Activated naive CD4-positive, alpha-beta T cell treated with anti-CD3 and anti-CD28 coated beads for 36 hours (primary cell): ENCODE measurements around the gene PINK1. TPM values are rescaled to one million over a fixed set of nuclear protein-coding genes. Genes with fewer than 3 reads are reported as not detected.

Source experiments
- CTCF ChIA-PET: fragments of 350-600 bp; sonication (Branson Sonifier 250); formaldehyde crosslinking; loops from one replicate; lab custom pipeline; 2021; ENCODE audit warnings: antibody characterized with exemption; lab: Charles Lee
- DNase-seq: peaks from one replicate; pipeline ENCODE4 v3.0.0-alpha.2; 2020
- H3K27ac Mint-ChIP-seq: one replicate; pipeline ENCODE4 v1.8.0; 2021; ENCODE audit warnings: mild to moderate bottlenecking, mixed read lengths
- H3K27me3 Mint-ChIP-seq: one replicate; pipeline ENCODE4 v1.8.0; 2021; ENCODE audit warnings: low read depth, mixed read lengths
- H3K36me3 Mint-ChIP-seq: one replicate; pipeline ENCODE4 v1.8.0; 2021; ENCODE audit warnings: low read depth, mixed read lengths
- H3K4me1 Mint-ChIP-seq: one replicate; pipeline ENCODE4 v1.8.0; 2021; ENCODE audit warnings: low read depth, mixed read lengths
- H3K4me3 Mint-ChIP-seq: one replicate; pipeline ENCODE4 v1.8.0; 2021; ENCODE audit warnings: mild to moderate bottlenecking, moderate library complexity, mixed read lengths
- H3K9me3 Mint-ChIP-seq: one replicate; pipeline ENCODE4 v1.8.0; 2021; ENCODE audit warnings: mixed read lengths
- intact Hi-C: fragments of 100-400 bp; cut with micrococcal nuclease; formaldehyde crosslinking; loops from one replicate; pipeline ENCODE4 v1.15.1; 2023
- total RNA-seq, 2 experiments: library from RNA; stranded (reverse); gene quantifications; one replicate each; pipeline ENCODE4 v1.2.3, GENCODE V29; 2021

The PINK1 gene
- total RNA-seq = 1 to 10 TPM; 1.4 to 1.5 TPM

DNA sequence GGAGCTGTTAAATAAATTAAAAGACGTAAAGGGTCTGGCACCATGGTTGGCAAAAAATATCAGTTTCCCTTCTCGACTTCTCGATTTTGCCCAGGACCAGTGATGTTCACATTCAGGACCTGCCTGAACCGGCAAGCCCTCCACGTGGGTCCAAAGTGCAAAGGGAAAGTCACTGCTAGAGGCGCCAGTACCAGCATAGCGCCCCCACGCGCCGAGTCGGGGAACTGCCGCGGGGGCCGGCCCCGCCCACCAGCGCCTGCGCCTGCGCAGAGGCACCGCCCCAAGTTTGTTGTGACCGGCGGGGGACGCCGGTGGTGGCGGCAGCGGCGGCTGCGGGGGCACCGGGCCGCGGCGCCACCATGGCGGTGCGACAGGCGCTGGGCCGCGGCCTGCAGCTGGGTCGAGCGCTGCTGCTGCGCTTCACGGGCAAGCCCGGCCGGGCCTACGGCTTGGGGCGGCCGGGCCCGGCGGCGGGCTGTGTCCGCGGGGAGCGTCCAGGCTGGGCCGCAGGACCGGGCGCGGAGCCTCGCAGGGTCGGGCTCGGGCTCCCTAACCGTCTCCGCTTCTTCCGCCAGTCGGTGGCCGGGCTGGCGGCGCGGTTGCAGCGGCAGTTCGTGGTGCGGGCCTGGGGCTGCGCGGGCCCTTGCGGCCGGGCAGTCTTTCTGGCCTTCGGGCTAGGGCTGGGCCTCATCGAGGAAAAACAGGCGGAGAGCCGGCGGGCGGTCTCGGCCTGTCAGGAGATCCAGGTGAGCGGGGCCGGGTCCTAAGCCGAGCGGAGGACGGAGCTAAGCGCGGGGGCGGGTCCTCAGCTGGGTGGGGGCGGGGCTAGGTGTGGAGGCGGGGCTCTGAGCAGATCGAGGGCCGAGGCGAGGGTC is at the start of gene PINK1:
PINK1 (plus strand) TSS at position 269 of the 875 bp plus-strand sequence; CDS start at position 360, 91 bp downstream.
- CTCF ChIA-PET = interaction anchor here (0.6 to 4.7 kb wide), 25 partner anchors 8 to 509 kb away, joined by 3 to 28 read pairs (median 4); no protein-coding TSS in a partner anchor
- H3K4me3 Mint-ChIP-seq = peak within 1 kb of the TSS; percentile 81
- DNase-seq = peak; percentile 86
- no peaks in the 10 kb centered on the region for H3K9me3 Mint-ChIP-seq
- intact Hi-C loops = loop anchor here (1.0 to 5.0 kb wide), 4 partner anchors 28 to 544 kb away; partner anchors contain the start of genes DDOST, EIF4G3 and MUL1
- peak within 1 kb of the TSS; percentile 30 for H3K27ac Mint-ChIP-seq
- H3K27me3 Mint-ChIP-seq = no peaks in the 10 kb centered on the region
- peaks cover 9% of the 10 kb centered on the region for H3K4me1 Mint-ChIP-seq
- H3K36me3 Mint-ChIP-seq = no peaks in the 10 kb centered on the region

DNA sequence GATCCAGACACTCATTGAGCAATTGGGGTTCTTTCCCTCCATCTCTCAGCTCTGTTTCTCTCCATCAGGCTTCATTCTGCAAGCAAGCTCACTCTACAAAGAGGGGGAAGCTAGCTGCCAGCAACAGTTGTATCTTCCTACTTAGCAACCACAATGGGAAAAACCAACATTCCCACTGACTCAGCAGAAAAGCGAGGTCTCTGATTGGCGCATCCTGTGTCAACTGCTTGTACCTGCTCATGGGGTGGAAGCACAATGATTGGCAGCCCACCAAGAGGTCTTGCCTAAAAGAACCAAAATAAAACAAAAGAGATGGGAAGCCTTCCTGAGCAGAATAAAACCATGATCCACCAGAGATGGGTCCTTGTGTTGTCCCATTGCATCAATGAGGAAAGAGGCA is 48.4 kb upstream of the PINK1 start:
- CTCF ChIA-PET = interaction anchor here (0.7 kb wide), 1 partner anchor 61 kb away, joined by 3 read pairs; no protein-coding TSS in a partner anchor
- Mint-ChIP-seq H3K9me3 (no peaks in the 10 kb centered on the region), H3K27me3 (peaks cover 37% of the 10 kb centered on the region), H3K4me3 (no peak overlapping the region), H3K4me1 (peaks cover 9% of the 10 kb centered on the region), H3K27ac (no peak overlapping the region), H3K36me3 (no peaks in the 10 kb centered on the region)
- DNase-seq = no peak
- intact Hi-C loops = no loop called here

DNA sequence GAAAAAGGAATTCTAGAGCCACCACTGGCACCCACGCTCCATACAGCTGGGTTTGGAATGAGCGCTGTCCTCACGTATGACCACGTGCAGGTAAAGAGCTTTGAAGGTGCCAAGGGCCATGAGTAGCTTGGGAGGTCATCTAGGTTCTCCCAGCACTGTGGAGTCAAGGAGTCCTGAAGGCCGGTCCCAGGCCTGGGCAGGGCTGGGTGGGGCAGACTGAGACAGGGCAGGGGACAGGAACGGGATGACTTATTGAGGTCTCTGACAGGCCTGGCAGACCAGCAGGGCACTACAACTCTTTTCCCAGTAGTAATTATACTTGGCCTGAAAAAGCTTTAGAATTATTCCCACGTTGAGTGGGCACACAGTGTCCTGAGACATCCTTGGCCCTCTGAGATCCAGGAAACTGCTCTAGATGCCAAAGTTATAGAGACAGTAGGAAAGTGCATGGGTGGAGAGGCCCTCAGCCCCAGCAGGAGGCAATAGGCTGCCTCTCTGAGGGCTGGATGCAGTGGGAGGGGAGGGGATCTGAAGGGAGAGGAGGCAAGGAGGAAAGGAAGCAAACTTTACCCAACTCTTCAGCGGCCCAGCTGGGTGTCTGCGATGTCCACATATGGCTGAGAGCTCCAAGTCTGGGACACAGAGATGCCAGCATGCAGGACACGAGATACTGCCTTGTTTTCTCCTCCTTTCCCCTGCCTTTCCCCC is 46.2 kb upstream of the PINK1 start:
- Mint-ChIP-seq H3K9me3 (no peaks in the 10 kb centered on the region), H3K27me3 (peaks cover 52% of the 10 kb centered on the region), H3K4me3 (no peak overlapping the region), H3K27ac (no peak overlapping the region), H3K4me1 (peaks cover 9% of the 10 kb centered on the region), H3K36me3 (no peaks in the 10 kb centered on the region)
- intact Hi-C loops = no loop called here
- CTCF ChIA-PET = no interaction called here
- no peak for DNase-seq

DNA sequence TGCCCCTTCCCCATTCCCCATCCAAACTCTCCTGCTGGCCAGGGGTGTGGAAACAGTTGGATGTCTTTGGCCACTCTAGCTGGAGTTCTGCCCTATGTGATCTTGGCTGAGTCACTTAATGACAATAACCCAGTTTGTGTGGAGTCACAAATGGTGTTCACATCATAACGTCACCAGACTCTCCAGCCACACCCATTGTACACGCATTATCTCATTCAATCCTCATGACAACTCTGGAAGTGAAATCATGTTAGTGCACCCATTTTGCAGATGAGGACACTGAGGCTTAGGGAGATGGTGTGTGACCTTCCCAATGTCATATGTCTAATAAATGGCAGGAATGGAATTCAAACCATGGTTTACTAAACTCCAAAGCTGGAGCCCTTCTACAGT is 45.6 kb upstream of the PINK1 start:
- Mint-ChIP-seq H3K36me3 (no peaks in the 10 kb centered on the region), H3K4me1 (peaks cover 9% of the 10 kb centered on the region), H3K4me3 (no peak overlapping the region), H3K27ac (no peak overlapping the region), H3K27me3 (peaks cover 56% of the 10 kb centered on the region), H3K9me3 (no peaks in the 10 kb centered on the region)
- CTCF ChIA-PET = no interaction called here
- intact Hi-C loops = no loop called here
- DNase-seq = no peak

DNA sequence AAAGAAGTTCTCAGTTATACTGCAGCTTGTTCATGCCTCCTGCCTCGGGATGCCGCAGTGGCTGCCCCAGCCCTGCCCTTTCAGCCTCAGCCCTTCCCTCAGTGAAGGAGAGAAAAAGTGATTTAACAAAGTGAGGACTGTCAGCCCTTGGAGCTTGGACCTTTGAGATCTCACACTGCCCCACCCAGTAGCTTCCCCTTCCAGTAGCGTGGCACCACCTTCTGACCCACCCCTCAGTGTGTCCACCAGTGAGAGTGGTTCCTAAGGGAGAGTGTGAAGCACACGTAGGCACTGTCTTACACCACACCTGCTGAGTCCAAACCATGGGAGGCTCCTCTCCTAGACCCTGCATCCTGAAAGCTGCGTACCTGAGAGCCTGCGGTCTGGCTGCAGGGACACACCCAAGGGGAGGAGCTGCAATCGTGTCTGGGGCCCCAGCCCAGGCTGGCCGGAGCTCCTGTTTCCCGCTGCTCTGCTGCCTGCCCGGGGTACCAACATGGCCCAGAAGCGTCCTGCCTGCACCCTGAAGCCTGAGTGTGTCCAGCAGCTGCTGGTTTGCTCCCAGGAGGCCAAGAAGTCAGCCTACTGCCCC is 44.5 kb upstream of the PINK1 start, which contains the start of gene CDA:
CDA (plus strand) TSS at position 464 of the 592 bp plus-strand sequence; CDS start at position 497, 33 bp downstream.
- H3K27ac Mint-ChIP-seq = no peak within 1 kb of the TSS
- intact Hi-C loops = no loop called here

DNA sequence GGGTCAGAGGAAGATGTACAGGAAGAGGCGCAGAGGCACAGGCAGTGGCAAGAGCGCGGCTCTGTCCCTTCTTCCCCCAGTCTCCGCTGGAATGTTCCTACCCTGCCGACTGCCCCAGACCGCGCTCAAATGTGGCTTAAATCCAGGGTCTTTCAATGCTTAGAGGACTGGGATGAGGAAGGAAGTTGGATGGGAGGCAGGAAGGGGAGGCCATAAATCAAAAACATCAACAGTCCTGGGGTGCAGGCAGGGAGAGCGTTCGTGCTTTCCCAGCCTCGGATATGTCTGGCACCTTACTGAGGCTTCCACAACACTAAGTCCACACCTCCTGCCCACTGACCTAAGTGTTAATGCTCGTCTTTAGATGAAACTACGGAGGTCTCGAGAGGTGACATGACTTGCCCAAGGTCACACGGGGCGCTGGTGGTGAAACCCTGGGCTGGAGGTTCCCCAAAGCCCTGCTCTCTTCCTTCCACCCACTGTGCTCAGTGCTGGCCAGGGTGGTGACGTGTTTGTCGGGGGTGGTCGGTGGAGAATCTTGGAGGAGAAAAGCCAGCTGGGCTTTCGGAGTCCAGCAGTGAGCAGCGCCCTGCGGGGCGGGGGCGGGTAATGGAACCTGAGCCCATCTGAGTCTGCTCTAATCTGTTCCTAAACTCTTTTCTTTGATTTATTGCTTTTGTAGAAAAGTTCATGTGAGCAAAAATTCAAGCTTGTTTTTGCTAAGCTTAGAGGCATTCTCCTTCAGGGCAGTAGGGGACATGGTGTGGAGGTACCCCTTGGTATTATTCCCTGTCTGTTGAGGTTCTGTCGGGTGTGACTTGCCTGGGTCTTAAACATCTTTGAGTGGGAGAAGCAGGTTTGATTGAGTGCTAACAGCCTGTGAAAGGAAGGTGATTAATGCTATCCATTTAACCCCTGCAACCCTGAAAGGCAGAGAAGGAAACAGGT is 43.7 kb upstream of the PINK1 start:
- Mint-ChIP-seq H3K4me1 (peaks cover 9% of the 10 kb centered on the region), H3K27ac (no peak overlapping the region), H3K9me3 (no peaks in the 10 kb centered on the region), H3K36me3 (no peaks in the 10 kb centered on the region), H3K27me3 (peaks cover 56% of the 10 kb centered on the region), H3K4me3 (no peak overlapping the region)
- intact Hi-C loops = no loop called here
- CTCF ChIA-PET = interaction anchor here (0.6 kb wide), 2 partner anchors 167 to 629 kb away, joined by 3 read pairs; no protein-coding TSS in a partner anchor
- no peak for DNase-seq

More for the DNA sequence above, 44.5 kb upstream of the PINK1 start, which contains the start of gene CDA:
- no peaks in the 10 kb centered on the region for H3K9me3 Mint-ChIP-seq
- no peak for DNase-seq
- peaks cover 9% of the 10 kb centered on the region for H3K4me1 Mint-ChIP-seq
- H3K36me3 Mint-ChIP-seq = no peaks in the 10 kb centered on the region
- H3K27me3 Mint-ChIP-seq = peaks cover 60% of the 10 kb centered on the region
- H3K4me3 Mint-ChIP-seq = no peak within 1 kb of the TSS
- CTCF ChIA-PET = no interaction called here

DNA sequence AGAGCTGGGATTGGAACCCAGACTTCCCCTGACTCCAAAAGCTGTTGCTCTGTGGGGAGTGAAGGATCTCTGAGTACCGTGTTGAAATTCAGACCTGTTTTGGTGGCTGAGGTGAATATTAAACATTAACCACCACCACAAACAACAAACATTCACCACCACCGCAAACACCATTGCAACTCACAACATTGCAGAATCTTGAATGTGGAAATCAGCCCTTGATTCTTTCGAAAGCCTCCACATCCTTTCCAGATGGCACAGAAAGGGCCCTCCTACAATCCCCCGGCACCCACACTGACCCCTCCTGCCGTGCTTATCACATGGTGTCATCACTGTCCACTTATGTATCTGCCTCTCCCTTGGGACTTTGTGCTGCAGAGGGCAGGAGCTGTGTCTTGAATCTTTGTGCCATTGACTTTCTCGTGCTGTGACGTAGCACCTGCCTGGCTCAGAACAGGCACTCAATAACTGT is 42.9 kb upstream of the PINK1 start:
- Mint-ChIP-seq H3K9me3 (no peaks in the 10 kb centered on the region), H3K4me1 (peaks cover 9% of the 10 kb centered on the region), H3K27me3 (peaks cover 51% of the 10 kb centered on the region), H3K4me3 (no peak overlapping the region), H3K36me3 (no peaks in the 10 kb centered on the region), H3K27ac (no peak overlapping the region)
- intact Hi-C loops = no loop called here
- CTCF ChIA-PET = interaction anchor here (0.6 kb wide), 1 partner anchor 166 kb away, joined by 3 read pairs; no protein-coding TSS in a partner anchor
- DNase-seq = no peak

DNA sequence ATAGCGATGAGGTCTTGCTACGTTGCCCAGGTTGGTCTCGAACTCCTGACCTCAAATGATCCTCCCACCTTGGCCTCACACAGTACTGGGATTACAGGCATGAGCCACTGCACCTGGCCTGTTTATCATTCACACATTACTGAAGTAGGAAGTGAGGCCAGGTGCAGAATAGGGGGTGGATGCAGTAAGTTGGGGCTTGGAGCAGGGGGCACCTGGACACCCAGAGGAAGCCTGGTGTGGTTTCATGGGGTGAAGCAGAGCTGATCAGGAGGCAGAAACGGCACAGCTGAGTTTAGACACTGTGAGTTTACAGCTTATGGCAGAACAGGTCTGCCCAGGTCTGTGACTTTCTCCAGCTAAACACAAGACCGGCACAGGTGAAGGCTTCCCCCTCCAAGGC is 39.5 kb upstream of the PINK1 start:
- Mint-ChIP-seq H3K36me3 (no peaks in the 10 kb centered on the region), H3K4me1 (peaks cover 6% of the 10 kb centered on the region), H3K4me3 (no peak overlapping the region), H3K9me3 (no peaks in the 10 kb centered on the region), H3K27ac (no peak overlapping the region), H3K27me3 (peaks cover 34% of the 10 kb centered on the region)
- intact Hi-C loops = no loop called here
- CTCF ChIA-PET = interaction anchor here (1.1 to 1.4 kb wide), 3 partner anchors 19 to 29 kb away, joined by 3 to 6 read pairs (median 4); no protein-coding TSS in a partner anchor
- no peak for DNase-seq

DNA sequence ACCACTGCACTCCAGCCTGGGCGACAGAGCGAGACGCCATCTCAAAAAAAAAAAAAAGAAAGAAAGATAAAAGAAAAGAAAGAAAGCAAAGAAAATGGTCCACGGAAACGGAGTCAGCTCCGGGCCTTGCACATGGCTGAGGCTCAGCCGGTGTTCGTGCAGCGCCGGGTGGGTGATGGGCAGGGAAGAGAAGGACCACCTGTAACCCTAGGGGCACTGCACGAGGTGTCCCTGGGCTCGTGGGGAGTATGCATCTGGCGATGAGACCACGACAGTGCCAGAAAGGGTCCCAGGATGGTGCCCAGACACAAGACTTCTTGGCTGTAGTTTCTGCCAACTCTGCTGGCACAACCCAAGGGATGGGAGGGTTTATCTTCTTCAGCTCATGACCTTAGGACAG is 38.5 kb upstream of the PINK1 start:
- Mint-ChIP-seq H3K36me3 (no peaks in the 10 kb centered on the region), H3K27me3 (peaks cover 24% of the 10 kb centered on the region), H3K27ac (no peak overlapping the region), H3K9me3 (no peaks in the 10 kb centered on the region), H3K4me3 (no peak overlapping the region), H3K4me1 (no peaks in the 10 kb centered on the region)
- DNase-seq = no peak
- CTCF ChIA-PET = interaction anchor here (1.1 to 1.4 kb wide), 2 partner anchors 20 to 30 kb away, joined by 3 to 6 read pairs; no protein-coding TSS in a partner anchor
- intact Hi-C loops = no loop called here

DNA sequence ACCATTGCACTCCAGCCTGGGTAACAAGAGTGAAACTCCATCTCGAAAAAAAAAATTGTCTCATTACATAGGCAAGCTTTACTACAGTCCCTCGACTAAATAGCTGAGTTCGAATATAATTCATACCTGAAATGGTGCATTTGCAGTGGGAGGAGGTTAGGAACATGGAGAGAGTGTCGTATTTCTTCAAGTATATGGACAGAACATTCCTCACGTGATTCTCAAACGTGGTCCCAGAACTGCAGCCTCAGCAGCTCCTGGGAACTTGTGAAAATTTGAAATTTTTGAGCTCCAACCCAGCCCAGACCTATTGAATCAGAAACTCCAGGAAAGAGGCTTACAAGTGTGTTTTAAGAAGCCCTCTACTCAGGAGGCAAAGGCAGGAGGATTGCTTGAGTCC is 37.2 kb upstream of the PINK1 start:
- H3K4me1 Mint-ChIP-seq = no peaks in the 10 kb centered on the region
- H3K36me3 Mint-ChIP-seq = no peaks in the 10 kb centered on the region
- no peak for DNase-seq
- no peaks in the 10 kb centered on the region for H3K9me3 Mint-ChIP-seq
- intact Hi-C loops = no loop called here
- CTCF ChIA-PET = no interaction called here
- no peak overlapping the region for H3K27ac Mint-ChIP-seq
- H3K27me3 Mint-ChIP-seq = peaks cover 13% of the 10 kb centered on the region
- no peak overlapping the region for H3K4me3 Mint-ChIP-seq

DNA sequence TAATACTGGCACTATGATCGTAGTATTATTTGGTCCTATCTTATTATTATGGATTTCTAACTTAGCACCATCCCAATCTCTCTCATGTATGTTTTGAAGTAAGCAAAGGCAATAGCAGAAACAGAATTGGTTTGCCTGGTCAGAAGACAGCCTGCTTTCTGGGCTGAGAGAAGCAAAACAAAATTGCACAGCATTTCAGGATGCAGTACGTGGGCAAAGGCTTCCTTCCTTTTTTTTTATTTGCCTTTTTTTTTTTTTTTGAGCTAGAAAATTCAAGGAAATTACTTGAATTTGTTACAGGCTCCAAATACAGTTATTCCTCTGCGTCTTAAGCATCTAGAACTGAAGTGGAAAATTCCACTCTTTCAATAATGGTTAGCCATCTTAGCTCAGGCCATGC is 35.6 kb upstream of the PINK1 start:
- Mint-ChIP-seq H3K4me3 (no peak overlapping the region), H3K27ac (no peak overlapping the region), H3K36me3 (no peaks in the 10 kb centered on the region), H3K9me3 (no peaks in the 10 kb centered on the region), H3K27me3 (peaks cover 4% of the 10 kb centered on the region), H3K4me1 (no peaks in the 10 kb centered on the region)
- intact Hi-C loops = no loop called here
- CTCF ChIA-PET = no interaction called here
- DNase-seq = no peak
